Measurements from ENCODE around the gene ABCC1. TPM values are rescaled to one million over a fixed set of nuclear protein-coding genes. Genes with fewer than 3 reads are reported as not detected.

Gene ABCC1
- total RNA-seq, 1 experiment from 2014 or later: 25.0 TPM

DNA sequence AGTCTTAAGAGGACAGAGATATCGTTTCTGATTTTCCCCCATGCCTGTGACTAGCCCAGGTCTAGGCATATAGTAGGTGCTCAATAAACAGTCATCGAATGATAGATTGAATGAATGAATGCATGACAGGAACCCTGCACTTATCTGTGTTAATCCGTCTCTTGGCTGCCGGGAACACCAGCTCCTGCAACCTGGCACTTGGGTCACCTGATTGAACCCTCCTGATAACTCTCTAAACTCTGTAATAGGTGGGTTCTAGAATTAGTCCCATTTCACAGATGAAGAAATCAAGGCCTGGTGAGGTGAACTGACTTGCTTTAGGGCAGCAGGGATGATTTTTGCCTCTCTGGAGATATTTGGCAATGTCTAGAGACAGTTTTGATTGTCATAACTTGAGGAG lies 43.7 kb downstream of the ABCC1 start:
- no peaks in the 10 kb centered on the region for H3K9me3 ChIP-seq (ENCODE audit: low read depth, low read length, poor library complexity, severe bottlenecking)
- intact Hi-C loops (cut with micrococcal nuclease; ENCODE audit: unreplicated experiment): no loop called here
- POLR2A ChIA-PET (ENCODE audit: low non-redundant PET): no interaction called here
- H3K4me1 ChIP-seq (ENCODE audit: insufficient read depth, low read length, poor library complexity, severe bottlenecking): peaks cover 17% of the 10 kb centered on the region
- BruUV-seq (replicated peaks): no TSS peak
- DNase-seq (ENCODE audit: low spot score): no peak
- H3K27me3 ChIP-seq (replicated peaks; ENCODE audit: insufficient read depth, low read depth, low read length, poor library complexity): no peaks in the 10 kb centered on the region
- TF ChIP-seq EZH2 (IDR thresholded peaks at IDR 0.05; ENCODE audit: borderline replicate concordance, low read depth, low read length, poor library complexity, severe bottlenecking): no peak
- TF ChIP-seq, protein P1, sequence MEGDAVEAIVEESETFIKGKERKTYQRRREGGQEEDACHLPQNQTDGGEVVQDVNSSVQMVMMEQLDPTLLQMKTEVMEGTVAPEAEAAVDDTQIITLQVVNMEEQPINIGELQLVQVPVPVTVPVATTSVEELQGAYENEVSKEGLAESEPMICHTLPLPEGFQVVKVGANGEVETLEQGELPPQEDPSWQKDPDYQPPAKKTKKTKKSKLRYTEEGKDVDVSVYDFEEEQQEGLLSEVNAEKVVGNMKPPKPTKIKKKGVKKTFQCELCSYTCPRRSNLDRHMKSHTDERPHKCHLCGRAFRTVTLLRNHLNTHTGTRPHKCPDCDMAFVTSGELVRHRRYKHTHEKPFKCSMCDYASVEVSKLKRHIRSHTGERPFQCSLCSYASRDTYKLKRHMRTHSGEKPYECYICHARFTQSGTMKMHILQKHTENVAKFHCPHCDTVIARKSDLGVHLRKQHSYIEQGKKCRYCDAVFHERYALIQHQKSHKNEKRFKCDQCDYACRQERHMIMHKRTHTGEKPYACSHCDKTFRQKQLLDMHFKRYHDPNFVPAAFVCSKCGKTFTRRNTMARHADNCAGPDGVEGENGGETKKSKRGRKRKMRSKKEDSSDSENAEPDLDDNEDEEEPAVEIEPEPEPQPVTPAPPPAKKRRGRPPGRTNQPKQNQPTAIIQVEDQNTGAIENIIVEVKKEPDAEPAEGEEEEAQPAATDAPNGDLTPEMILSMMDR (conservative IDR thresholded peaks at IDR 0.05; ENCODE audit: low read depth, low read length): no peak
- H3K36me3 ChIP-seq (ENCODE audit: insufficient read depth, low read length, poor library complexity, severe bottlenecking): no peaks in the 10 kb centered on the region
- H3K4me3 ChIP-seq (ENCODE audit: low read depth, low read length, poor library complexity, severe bottlenecking): no peak overlapping the region
- no peak overlapping the region for H3K27ac ChIP-seq (ENCODE audit: low read depth, low read length, poor library complexity, severe bottlenecking)
- CTCF ChIA-PET: no interaction called here

DNA sequence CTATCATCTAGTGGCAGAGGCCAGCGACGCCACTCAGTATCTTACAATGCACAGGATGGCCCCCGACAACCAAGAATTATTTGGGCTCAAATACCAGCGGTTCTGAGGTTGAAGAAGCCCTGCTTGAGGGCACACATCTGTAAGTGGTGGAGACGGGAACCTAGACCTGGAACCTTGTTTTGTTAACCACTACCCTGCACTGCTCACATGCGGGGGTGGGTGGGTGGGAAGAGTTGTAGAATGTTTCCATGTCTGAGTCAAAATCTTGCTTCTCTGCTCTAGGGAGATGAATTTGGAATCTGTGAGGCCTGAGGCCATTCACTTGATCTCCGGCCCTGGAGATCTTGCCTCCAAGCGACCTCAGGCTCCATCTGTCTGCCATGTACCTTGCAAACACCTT lies 44.1 kb downstream of the ABCC1 start:
- H3K4me3 ChIP-seq (ENCODE audit: low read depth, low read length, poor library complexity, severe bottlenecking): no peak overlapping the region
- DNase-seq (ENCODE audit: low spot score): no peak
- no peaks in the 10 kb centered on the region for H3K36me3 ChIP-seq (ENCODE audit: insufficient read depth, low read length, poor library complexity, severe bottlenecking)
- no TSS peak for BruUV-seq (replicated peaks)
- no peaks in the 10 kb centered on the region for H3K9me3 ChIP-seq (ENCODE audit: low read depth, low read length, poor library complexity, severe bottlenecking)
- ChIA-PET POLR2A (ENCODE audit: low non-redundant PET) (no interaction called here), CTCF (no interaction called here)
- TF ChIP-seq, protein P1 (conservative IDR thresholded peaks at IDR 0.05; ENCODE audit: low read depth, low read length): no peak
- TF ChIP-seq EZH2 (IDR thresholded peaks at IDR 0.05; ENCODE audit: borderline replicate concordance, low read depth, low read length, poor library complexity, severe bottlenecking): no peak
- peaks cover 14% of the 10 kb centered on the region for H3K4me1 ChIP-seq (ENCODE audit: insufficient read depth, low read length, poor library complexity, severe bottlenecking)
- intact Hi-C loops (cut with micrococcal nuclease; ENCODE audit: unreplicated experiment): no loop called here
- H3K27ac ChIP-seq (ENCODE audit: low read depth, low read length, poor library complexity, severe bottlenecking): no peak overlapping the region
- H3K27me3 ChIP-seq (replicated peaks; ENCODE audit: insufficient read depth, low read depth, low read length, poor library complexity): no peaks in the 10 kb centered on the region

DNA sequence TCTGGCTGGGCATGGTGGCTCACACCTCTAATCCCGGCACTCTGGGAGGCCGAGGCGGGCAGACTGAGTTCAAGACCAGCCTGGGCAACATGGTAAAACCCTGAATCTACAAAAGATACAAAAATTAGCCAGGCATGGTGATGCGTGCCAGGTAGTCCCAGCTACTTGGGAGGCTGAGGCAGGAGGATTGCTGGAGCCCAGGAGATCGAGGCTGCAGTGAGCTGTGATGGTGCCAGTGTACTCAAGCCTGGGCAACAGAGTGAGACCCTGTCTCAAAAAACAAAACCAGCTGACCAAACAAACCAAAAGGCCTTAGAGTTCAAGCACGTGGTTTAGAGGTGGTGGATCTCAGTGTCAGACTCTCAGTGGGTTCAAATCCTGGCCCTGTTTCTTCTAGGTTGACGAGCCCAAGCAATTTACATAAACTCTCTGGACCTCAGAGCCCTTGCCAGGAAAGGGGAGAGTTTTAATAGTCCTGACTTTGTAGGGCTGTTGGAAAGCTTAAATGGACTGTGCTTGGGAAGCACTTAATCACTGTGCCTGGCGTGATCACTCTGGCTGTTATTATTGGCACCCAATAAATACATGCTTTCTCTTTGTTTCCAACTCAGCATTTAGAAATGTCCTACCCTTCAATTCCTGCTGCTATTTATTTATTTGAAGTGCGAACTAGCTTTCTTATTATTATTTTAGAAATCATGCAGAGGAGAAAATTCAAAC lies 44.7 kb downstream of the ABCC1 start:
- no peak overlapping the region for H3K27ac ChIP-seq (ENCODE audit: low read depth, low read length, poor library complexity, severe bottlenecking)
- no peak for TF ChIP-seq EZH2 (IDR thresholded peaks at IDR 0.05; ENCODE audit: borderline replicate concordance, low read depth, low read length, poor library complexity, severe bottlenecking)
- TF ChIP-seq, protein P1 (conservative IDR thresholded peaks at IDR 0.05; ENCODE audit: low read depth, low read length): no peak
- intact Hi-C loops (cut with micrococcal nuclease; ENCODE audit: unreplicated experiment): no loop called here
- peaks cover 8% of the 10 kb centered on the region for H3K4me1 ChIP-seq (ENCODE audit: insufficient read depth, low read length, poor library complexity, severe bottlenecking)
- no peaks in the 10 kb centered on the region for H3K9me3 ChIP-seq (ENCODE audit: low read depth, low read length, poor library complexity, severe bottlenecking)
- ChIA-PET POLR2A (ENCODE audit: low non-redundant PET) (no interaction called here), CTCF (no interaction called here)
- H3K27me3 ChIP-seq (replicated peaks; ENCODE audit: insufficient read depth, low read depth, low read length, poor library complexity): no peaks in the 10 kb centered on the region
- H3K36me3 ChIP-seq (ENCODE audit: insufficient read depth, low read length, poor library complexity, severe bottlenecking): no peaks in the 10 kb centered on the region
- no TSS peak for BruUV-seq (replicated peaks)
- DNase-seq (ENCODE audit: low spot score): no peak
- H3K4me3 ChIP-seq (ENCODE audit: low read depth, low read length, poor library complexity, severe bottlenecking): no peak overlapping the region
